SW480 (cell line): ENCODE results near the gene SH2D7.

Source experiments
- DNase-seq: peaks from one replicate; pipeline ENCODE4 v3.0.0-alpha.2; 2016; ENCODE audit warnings: low spot score

SH2D7 gene

DNA sequence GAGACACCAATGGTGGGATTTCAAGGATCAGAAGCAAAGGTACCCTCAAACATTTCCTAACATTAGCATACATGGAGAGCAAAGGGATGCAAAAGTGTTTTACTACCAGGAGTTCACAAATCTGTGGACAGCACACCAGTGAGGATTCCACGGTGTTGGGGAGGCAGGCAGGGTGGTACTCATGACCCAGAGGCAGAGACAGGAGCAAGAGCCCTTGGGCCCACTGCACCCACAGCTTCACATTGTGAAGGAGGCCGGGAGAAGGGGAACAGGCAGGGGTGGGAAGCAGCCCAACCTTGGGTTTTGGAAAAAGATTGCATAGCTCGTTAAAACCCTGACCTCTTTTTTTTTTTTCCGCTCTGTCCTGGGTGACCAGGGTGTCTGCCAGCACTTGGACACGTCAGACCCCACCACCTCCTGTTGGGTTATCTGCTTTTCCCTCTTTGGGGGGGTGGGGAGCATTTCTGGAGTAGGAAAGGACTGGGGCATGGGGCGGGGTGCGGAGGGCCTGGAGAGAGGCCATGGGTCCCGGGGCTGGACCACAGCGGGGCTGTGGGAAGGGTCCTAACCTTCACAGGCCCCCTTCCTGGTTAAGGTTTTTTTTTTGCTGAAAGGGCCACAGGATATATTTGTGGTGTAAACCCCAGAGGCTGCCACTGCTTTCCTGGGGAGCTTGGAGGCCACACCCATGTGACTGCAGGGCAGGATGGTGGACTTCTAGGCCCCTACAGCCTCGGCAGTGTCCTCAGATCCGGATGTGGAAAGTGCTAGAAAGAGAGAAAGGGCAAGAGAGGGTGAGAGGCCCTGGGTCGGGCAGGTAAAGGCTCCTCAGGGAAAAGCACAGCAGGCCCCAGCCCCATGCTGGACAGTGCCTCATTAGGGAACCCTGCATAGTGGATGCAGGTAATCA is 12.5 kb downstream of the SH2D7 start:
- no peak for DNase-seq

DNA sequence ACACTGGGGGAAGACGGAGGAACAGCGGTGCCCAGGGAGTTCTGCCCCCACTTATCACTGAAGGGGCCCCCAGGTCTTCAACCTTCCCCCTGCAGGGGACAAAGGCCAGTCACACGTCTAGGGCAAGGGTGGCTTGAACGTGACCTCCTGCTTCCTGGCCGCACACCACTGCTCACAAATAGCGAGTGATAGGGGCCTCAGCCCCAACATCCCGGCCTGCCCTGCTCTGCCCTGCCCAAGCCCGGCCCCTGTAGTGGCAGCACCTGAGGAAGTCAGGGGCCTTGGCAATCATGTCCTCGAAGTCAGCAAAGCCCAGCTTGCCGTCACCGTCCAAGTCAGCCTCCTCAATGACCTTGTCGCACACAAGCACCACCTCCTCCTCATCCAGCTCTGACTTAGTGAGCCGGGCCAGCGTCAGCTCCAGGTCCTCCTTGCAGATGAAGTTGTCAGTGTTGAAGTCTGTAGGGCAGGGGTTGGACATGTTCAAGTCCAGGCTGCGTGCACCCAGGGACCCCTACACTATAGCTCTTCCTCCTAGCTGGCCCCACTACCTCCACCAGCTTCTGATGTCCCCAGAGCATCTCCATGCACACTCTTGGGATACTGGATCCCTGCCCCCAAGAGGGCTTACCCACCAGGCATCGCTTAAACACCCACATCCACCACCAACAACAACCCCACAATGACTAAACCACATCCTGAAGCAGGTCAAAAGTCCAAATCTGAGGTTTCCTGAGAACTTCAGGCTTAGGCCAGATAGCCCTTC is 13.3 kb downstream of the SH2D7 start:
- peak; percentile 46 for DNase-seq

DNA sequence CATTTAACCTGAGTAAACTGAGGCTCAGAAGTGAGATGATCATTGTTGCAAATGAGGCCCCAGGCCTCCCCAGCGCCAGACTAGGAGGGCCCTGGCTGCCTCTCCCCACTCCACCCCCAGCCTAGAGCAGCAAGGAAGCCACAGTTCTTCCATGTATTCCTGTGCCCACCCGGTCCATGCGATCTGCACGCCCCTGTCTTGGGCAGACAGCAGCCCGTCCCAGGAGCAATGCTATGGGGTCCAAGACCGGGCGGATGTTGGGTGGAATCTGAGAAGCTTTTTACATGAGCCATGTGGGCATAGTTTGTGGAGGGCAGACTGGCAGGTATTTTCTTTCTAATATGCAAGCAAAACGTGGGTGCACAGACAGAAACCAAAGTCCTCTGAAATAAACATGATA is 15.1 kb downstream of the SH2D7 start:
- no peak for DNase-seq

DNA sequence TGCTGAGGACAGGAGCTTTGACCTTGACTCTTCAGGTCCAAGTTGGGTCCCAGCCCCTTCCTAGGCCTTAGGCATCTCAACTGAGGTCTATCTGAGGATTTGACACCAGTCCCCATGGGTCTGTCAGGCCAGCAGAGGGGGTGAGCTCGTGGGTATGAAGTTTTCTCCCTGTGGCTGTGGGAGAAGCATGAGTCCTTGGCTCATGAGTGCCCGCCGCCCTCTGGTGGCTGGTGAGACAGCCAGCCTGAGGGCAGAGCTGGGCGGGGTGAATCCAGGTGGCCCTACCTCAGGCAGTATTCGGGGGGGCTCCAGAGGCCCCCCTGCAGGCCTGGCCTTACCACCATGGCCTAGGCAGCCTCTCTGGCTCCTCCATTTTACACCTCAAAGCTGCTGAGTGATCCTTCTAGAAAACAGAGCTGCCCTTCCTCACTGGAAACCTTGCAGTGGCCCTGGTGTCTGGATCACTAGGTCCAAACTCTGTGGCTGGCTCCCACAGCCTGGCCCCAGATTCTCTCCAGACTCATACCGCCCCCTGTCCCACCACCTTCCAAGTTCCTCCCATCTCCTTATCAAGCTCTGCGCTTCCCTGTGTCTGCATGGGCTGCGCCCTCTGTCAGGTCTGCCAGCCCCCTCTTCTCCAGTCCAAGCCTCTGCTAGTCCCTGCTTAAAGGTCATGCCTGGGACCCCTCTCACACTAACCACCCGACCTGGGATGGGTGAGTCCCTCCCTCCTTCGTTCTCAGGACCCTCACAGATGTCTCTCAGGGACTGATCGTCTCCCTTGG is 16.1 kb downstream of the SH2D7 start:
- peak; percentile 88 for DNase-seq

DNA sequence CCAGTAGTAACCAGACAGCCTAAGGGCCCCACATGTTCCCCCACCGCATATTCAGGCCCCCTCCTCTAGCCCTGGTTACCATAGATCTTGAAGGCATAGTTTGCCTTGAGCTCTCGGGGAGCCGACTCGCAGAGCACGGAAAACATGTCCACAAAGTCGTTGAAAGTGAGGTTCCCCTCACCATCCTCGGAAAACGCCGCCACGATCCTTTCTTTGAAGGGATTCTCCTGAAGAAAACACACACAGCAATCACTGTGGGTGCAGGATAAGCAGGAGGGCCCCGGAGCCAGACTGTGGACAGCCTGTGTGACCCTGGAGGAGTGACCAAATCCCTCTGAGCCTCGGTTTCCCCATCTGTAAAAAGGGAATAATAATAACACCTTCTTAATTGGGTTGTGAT is 16.8 kb downstream of the SH2D7 start:
- DNase-seq, result no peak

DNA sequence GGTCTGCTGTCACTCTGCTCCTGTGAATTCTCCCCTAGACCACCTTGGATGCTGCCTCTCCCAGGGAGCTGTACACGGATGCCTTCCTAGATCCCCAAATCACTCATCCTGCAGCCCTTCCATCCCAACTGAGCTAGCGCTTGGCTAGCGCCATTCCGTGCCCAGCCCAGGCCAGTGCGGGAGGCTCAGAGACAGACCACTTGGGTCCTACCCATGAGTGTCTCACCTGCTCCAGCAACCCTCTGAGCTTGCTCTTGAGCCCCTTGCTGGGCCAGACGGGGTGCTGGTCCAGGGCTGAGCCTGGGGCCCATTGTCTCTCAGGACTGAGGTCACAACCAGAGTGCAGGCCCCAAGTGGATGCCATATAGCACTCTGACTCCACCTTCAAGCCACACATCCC is 17.7 kb downstream of the SH2D7 start:
- DNase-seq, result no peak

DNA sequence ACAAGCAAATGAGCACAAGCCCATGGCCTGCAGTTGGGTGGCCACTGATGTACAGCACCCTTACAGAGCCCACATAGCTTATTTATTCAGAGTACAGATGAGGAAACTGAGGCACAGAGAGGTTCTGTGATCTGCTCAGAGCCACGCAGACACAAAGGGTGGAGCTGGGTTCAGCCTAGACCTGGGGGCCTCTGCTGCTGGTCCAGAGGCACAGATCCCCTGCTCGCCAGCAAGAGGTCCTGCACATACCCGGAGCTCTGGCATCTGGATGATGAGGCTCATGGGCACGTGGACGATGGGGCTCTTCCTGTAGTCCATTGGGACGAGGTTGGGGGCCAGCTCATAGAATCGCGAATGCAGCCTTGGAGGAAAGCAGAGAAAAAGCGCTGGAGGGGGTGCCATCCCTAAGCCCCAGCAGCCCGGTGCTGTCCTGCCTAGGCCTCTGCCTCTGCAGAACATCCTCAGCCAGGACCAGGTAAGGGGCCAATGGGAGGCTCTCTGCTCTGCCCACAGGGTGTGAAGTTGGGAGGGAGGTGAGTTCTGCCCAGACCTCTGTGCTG is 18.6 kb downstream of the SH2D7 start:
- no peak for DNase-seq

DNA sequence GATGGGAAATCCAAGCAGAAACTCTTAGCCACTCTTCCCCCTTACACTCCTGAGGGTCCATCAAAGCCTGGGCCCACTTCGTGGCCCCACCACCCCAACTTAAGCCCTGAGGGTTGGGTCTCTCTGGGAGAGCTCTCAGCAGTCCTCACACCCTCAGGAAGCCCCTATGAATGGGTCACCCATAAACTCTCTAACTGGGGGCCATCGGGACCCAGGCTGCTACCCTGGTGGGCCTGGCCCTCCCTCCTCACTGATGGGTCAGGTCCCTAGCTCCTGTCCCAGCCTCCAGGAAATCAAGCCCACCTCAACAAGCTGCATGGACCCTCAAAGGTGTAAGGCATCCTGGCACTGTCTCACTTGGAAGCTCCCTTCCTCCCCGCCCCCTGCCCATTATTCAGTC is 19.4 kb downstream of the SH2D7 start:
- DNase-seq, result no peak

DNA sequence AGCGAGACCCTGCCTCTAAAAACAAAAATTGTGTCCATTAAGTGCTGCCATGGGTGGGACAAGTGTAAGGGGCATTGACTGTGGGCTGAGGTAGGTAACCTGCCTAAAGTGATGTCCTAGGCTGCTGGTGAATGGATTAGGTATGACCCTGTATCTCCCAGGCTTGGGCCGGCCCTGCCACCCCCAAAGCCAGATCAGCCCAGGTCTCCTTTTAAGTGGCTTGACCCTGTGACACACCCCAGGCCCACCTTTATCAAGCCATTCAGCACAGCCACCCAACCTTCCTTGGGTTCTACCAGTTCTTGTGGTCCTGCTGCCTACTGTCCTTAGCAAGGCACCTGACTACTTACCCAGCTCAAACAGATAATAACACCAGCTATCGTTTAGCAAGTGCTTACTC is 20.2 kb downstream of the SH2D7 start:
- no peak for DNase-seq

DNA sequence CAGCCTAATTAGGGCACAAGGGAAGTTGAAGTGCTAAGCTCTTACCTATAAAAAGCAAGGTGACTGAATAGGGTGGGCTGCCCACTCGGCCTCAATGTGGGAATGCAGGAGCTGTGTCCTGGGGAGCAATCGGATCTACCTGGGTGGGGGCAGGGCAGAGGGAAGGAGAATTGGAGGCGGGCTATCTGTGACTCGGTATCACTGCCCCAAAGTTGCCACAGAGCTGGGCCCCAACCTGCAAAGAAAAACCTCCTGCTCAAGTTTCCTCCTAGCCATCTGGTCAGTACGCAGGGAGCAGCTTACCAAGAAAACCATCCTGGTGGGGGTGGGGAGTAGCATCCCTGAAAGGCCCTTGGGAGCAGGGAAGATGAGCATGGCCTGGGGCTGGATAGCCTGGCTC is 28.2 kb downstream of the SH2D7 start:
- no peak for DNase-seq

DNA sequence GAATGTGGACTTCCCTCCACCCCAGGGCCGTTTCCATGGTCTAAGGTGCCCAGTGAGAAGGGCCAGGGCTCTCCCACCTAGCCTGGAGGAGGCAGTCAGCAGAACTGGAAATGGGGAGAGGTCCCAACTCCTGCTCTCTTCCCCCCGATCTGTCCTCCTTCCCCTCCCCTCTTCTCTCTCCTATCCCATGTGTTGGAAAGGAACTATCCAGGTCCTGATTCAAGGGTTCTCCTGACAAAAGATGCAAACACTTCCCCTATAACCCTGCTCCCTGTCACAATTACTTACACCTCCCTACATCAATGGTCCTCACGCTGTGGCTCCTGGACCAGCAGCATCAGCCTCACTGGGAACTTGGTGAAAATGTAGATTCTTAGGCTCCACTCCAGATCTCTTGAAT is 32.9 kb downstream of the SH2D7 start:
- DNase-seq, result no peak

DNA sequence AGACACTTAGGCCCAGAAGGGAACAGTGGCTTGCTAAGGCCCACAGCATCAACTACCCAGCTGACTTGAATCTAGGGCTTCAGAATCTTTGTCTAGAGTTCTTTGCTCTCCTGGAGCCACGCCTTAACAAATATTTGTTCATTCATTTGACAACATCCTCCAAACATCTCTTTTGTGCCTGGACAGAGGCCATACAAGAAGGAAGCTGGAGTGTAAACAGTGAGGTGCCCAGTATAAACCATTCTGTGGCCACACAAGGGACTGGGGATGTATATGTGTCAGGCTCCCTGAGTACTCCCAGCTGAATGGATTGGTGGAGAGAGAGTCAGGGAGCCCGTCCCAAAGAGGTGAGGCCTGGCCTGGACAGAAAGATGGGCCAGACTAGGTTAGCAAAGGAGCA is 35.5 kb downstream of the SH2D7 start:
- DNase-seq, result no peak

DNA sequence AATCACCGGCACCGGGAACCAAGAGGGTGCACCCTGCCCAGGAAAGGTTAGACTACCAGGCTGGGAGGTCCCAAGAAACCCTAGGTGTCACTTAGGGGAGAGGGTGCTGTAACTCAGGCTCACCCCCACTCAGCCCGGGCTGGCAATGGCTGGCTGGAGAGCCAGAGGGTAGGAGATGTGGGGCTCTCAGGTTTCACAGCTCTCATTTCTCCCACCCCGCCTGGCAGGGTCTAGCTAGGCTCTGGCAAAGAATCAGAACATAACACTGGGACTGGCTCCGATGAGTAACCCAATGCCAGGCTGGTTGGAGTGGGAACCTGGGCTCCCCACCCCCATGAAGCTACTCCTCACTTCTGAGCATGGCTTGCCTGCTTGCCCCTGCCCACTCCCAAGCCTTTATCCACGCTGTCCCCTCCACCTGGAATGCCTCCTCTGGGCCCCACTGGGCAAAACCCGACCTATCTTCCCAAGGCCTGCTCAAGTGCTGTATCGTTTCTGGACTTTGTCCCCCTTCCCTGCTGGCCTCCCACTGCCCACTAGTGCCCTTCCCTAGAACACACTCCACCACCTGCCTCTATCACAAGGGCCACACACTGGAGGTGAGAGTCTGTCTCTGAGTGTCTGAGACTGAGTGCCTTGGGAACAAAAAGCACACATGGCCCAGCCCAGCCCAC is 36.9 kb downstream of the SH2D7 start:
- no peak for DNase-seq

DNA sequence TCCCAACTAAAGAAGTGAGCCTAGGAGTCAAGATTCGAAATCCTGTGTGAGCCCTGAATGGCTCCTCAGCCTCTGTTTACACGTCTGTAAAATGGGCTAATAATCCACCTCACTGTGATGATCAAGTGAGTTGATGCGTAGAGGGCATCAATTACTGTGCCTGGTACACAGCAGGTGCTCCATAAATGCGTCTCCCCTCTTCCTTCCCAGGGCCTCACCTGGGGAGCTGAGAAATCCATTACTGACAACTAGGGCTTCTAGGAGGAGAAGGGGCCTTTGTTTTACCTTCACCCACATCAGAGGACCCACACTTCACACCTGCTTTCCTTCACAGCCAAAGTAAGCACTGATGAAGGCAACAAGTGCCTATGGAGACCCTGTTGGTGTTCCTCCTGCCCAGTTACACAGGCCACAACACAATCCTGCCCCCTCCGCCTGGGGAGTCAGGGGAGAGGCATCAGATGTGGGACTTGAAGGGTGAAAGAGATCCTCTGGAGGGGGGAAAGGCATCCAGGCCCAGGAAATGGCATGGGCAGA is 37.5 kb downstream of the SH2D7 start:
- no peak for DNase-seq

DNA sequence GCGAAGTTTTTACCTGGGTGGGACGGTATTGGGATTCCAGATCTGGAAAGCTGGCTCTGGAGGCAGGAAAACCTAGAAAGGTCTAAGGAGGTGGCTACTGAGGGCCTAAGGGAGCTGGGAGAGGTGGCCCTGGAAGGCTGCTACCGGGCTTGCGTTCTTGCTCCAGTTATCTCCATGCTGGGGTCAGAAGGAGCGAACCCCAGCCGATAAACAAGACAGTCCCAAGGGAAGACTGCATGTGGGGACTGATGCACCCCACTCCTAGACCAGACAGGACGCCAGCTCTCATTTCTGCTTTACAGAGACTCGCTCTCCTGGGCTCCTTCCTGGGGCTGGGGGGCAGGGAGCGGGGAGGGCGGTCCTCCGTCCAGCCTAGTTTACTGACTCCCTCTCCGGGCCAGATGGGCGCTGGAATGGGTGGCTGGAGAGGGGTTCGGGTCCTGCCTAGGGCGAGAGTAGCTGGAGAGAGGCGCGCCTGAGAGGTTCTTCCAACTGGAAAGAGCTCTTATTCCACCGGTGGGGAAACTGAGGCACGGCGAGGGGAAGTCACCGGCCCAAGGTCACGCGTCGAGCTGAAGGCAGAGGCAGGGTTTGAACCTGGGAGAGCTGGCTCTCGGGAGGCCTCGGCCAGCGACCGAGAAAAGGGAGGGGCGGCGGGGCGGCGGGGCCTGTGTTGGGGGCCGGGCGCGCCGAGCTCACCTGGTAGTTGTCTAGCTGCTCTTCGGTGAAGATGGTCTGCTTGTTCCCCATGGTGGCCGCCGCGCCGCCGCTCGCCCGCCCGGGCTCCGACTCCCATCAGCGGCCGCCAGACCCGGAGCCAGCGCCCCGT is 38.3 kb downstream of the SH2D7 start:
- DNase-seq, result no peak

DNA sequence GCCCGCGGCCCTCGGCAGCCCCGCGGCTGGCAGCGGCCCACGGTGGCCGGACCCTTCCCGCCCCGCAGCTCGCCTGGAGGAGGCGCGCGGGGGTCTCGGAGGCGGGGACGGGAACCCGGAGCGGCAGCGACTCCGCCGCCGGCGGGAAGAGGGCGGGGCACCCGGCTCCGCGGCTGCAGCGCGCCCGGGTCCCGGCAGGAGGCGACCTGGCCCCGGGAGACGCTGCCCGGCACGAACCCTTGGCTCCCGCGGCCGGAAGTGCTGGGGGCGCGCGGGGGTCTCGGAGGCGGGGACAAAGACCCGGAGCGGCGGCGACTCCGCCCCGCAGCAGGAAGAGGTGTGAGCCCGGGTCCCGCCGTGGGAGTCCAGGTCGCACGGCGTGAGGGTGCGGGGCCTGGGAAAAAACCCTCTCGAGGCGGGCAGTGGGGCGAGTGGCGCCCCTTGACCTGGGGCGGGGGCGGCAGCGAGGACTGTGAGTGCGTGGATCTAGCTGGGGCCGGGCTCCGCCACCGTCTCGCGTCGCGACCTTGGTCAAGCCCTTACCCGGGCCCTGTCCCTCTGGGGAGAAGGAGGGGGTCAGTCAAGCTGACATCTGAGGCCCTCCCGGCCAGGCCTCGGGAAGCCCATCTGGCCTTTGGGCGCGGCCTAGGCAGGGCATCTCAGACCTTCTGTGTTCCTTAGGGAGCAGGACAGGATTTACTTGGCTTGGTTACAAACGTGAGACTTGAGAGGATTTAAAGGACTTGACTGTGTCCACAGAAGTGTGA is 39.1 kb downstream of the SH2D7 start, which contains the start of gene CIB2:
Gene CIB2 (minus strand): TSS at position 151 of the 767 bp plus-strand sequence. CDS start 230 bp downstream, outside the sequence.
- DNase-seq, result peak; percentile 39

DNA sequence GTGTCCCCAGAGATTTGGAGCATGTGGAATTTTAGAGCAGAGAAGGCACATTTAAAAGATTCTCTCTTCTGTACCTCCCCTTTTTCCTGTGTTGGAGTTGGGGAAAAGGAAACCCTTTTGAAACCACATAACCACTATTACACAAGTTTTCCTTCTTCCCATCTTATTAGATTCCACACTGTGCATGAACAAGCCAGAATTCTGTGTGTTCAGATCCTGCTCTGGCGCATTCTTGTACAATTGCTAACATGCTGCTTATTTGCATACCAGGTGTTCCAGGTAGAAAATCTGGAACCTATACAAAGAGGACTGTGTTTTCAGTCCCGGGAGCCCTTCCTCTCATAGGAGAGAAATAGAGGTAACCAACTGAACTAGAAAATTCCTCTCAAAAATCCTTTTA is 41.4 kb downstream of the SH2D7 start:
- DNase-seq, result peak; percentile 33

DNA sequence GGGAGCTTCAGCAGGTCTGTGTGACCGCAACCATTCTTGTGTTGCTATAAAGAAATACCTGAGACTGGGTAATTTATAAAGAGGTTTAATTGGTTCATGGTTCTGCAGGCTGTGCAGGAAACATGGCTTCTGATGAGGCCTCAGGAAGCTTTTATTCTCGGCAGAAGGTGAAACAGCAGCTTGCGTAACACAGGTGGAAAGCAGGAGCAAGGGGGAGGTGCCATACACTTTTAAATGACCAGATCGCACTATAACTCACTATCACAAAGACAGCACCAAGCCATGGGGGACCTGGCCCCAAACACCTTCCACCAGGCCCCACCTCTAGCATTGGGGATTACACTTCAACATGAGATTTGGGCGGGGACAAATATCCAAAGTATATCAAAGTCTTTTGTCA is 47.2 kb downstream of the SH2D7 start:
- DNase-seq, result no peak

DNA sequence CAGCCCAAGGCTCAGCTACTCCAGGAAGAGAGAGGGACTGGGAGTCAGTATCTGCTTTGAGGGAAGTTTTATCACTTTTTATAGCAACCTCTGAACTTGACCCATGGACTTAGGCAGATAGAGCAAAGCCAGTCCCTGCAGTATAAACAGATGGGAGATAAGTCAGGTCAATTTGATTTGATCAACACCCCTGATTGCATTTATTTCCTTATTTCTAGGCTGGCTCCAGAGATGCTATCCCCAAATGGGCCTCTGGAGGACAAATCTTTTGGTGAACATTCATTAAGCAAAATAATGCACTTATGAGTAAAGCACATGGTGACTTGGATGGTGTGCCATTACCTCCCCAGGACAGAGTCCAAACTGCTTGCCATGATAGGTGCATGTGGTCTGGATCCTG is 47.9 kb downstream of the SH2D7 start:
- no peak for DNase-seq

DNA sequence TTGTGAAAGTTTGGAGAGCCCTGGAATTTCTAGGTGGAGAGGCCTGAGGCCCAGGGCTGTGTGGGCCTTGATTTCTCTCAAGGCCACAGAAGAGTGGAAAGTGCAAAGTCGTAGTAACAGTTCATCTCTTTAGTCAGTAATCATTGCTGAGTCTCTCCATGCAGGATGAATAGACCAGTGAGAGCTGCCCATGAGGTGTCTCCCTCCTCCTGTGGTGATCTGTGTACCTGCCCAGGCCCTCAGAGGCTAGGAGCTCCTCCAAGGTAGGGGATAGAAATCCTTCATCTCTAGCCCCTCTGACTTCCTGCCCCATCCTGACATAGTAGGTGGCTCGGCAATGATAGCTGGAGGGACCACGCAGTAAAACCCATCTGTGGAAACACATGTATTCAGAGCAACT is 50.0 kb downstream of the SH2D7 start:
- no peak for DNase-seq
